Measurements from ENCODE around the gene STK39. TPM values are rescaled to one million over a fixed set of nuclear protein-coding genes. Genes with fewer than 3 reads are reported as not detected.

The STK39 gene
- polyA plus RNA-seq, 4 donors, result 19.0 to 68.7 (median 41.3) TPM

DNA sequence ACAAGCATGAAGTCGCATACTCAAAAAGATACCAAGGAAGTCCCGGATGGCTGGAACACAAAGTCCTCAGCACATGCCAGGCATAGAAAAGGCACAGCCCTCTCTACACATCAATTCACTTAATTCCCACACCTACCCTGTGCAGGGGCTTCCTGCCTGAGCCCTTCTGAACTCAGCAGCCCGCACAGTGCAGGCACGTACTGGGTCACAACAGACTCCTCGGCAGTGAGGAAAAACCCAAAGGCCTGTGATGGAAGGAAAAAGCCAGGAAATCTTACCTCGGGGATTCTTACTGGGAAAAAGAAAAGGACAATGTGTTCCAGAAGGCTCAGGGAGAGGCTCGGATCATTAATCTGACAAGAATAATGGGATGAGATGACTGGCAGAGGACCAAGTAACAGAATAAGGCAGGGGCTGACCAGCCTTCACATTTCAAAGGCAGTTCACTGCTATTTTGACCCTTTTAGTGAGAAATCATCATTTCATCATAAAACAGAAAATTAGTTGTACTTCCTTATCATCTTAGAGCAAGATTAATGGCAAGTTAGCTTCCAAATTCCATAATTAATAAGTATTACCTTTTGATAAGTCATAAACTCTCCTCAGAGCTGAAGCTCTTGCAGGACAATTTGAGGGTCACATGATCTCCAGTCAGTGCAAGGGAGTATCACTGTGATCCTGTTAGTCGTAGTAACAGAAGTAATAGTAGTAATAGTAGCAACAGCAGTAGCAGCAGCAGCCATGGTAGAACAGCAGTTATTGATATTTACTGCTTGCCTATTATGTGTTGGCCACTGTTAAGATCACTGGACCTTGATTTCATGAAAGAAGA, 87.4 kb downstream of the STK39 start:
- DNase-seq, result no peak
- peaks cover 0 to 4% (median 0%) of the 10 kb centered on the region in 3 donors for H3K4me1 ChIP-seq (ENCODE audit: control insufficient read depth in 3 of 3, insufficient read depth in 2 of 3, low read depth in 1 of 3, low read length in 2 of 3)
- H3K4me3 ChIP-seq (ENCODE audit: low read depth in 1 of 3, low read length in 3 of 3), result no peak overlapping the region
- 80 to 91% (median 89%) methylated on average over 8 of the region's 8 CpGs for WGBS, 3 donors
- H3K27me3 ChIP-seq (ENCODE audit: control insufficient read depth in 3 of 3, insufficient read depth in 3 of 3, low read length in 3 of 3), result no peaks in the 10 kb centered on the region
- no peaks in the 10 kb centered on the region for H3K9me3 ChIP-seq (ENCODE audit: control insufficient read depth in 2 of 2, insufficient read depth in 1 of 2, low read depth in 1 of 2, low read length in 1 of 2)
- H3K27ac ChIP-seq (ENCODE audit: low read depth in 1 of 3, low read length in 2 of 3), result no peak overlapping the region
- FAIRE-seq, result no peak
- H3K36me3 ChIP-seq (ENCODE audit: control insufficient read depth in 3 of 3, insufficient read depth in 2 of 3, low read depth in 1 of 3, low read length in 3 of 3), result peaks cover 2 to 5% (median 3%) of the 10 kb centered on the region in 3 donors

GRCh38 chr2:168158586-168158985, 88.8 kb downstream of the STK39 start:
- H3K9me3 ChIP-seq (ENCODE audit: control insufficient read depth in 2 of 2, insufficient read depth in 1 of 2, low read depth in 1 of 2, low read length in 1 of 2), result no peaks in the 10 kb centered on the region
- DNase-seq, result no peak
- no peaks in the 10 kb centered on the region for H3K27me3 ChIP-seq (ENCODE audit: control insufficient read depth in 3 of 3, insufficient read depth in 3 of 3, low read length in 3 of 3)
- no peak overlapping the region for H3K4me3 ChIP-seq (ENCODE audit: low read depth in 1 of 3, low read length in 3 of 3)
- WGBS, 3 donors, result 88 to 91% (median 89%) methylated on average over 3 of the region's 3 CpGs
- H3K36me3 ChIP-seq (ENCODE audit: control insufficient read depth in 3 of 3, insufficient read depth in 2 of 3, low read depth in 1 of 3, low read length in 3 of 3), result peaks cover 3 to 6% (median 5%) of the 10 kb centered on the region in 3 donors
- FAIRE-seq, result no peak
- peaks cover 0 to 4% (median 0%) of the 10 kb centered on the region in 3 donors for H3K4me1 ChIP-seq (ENCODE audit: control insufficient read depth in 3 of 3, insufficient read depth in 2 of 3, low read depth in 1 of 3, low read length in 2 of 3)
- no peak overlapping the region for H3K27ac ChIP-seq (ENCODE audit: low read depth in 1 of 3, low read length in 2 of 3)

DNA sequence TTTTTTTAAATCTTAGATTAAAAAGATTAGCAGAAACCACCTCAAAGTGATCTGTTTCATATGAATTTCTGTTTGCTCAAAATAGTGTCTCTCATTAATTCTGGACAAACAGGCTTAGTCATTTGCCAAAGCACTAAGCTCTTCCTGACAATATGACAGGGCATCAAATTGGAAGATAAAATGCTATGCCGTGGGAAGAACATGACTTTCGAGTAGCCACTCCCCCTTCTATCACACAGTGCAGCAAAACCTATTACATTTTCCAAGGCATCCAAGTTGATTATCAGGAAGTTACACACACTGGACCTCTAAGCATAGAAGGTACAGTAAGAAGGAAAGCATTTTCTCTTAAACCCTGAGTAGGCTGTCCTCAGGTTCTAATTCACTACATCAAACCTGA, 89.5 kb downstream of the STK39 start:
- H3K4me1 ChIP-seq (ENCODE audit: control insufficient read depth in 3 of 3, insufficient read depth in 2 of 3, low read depth in 1 of 3, low read length in 2 of 3), result peaks cover 0 to 4% (median 0%) of the 10 kb centered on the region in 3 donors
- FAIRE-seq (no peak), DNase-seq (no peak)
- no peak overlapping the region for H3K27ac ChIP-seq (ENCODE audit: low read depth in 1 of 3, low read length in 2 of 3)
- WGBS, 3 donors, result 75 to 80% (median 77%) methylated on average over 2 of the region's 2 CpGs
- no peak overlapping the region for H3K4me3 ChIP-seq (ENCODE audit: low read depth in 1 of 3, low read length in 3 of 3)
- peaks cover 3 to 7% (median 5%) of the 10 kb centered on the region in 3 donors for H3K36me3 ChIP-seq (ENCODE audit: control insufficient read depth in 3 of 3, insufficient read depth in 2 of 3, low read depth in 1 of 3, low read length in 3 of 3)
- no peaks in the 10 kb centered on the region for H3K27me3 ChIP-seq (ENCODE audit: control insufficient read depth in 3 of 3, insufficient read depth in 3 of 3, low read length in 3 of 3)
- no peaks in the 10 kb centered on the region for H3K9me3 ChIP-seq (ENCODE audit: control insufficient read depth in 2 of 2, insufficient read depth in 1 of 2, low read depth in 1 of 2, low read length in 1 of 2)

GRCh38 chr2:168157070-168157469, 90.3 kb downstream of the STK39 start:
- Histone ChIP-seq H3K27ac (ENCODE audit: low read depth in 1 of 3, low read length in 2 of 3) (peak overlapping the region in 2 of 3 donors; percentile 11 to 24), H3K9me3 (ENCODE audit: control insufficient read depth in 2 of 2, insufficient read depth in 1 of 2, low read depth in 1 of 2, low read length in 1 of 2) (no peaks in the 10 kb centered on the region), H3K4me1 (ENCODE audit: control insufficient read depth in 3 of 3, insufficient read depth in 2 of 3, low read depth in 1 of 3, low read length in 2 of 3) (peaks cover 0 to 4% (median 0%) of the 10 kb centered on the region in 3 donors), H3K36me3 (ENCODE audit: control insufficient read depth in 3 of 3, insufficient read depth in 2 of 3, low read depth in 1 of 3, low read length in 3 of 3) (peaks cover 3 to 7% (median 5%) of the 10 kb centered on the region in 3 donors), H3K4me3 (ENCODE audit: low read depth in 1 of 3, low read length in 3 of 3) (no peak overlapping the region), H3K27me3 (ENCODE audit: control insufficient read depth in 3 of 3, insufficient read depth in 3 of 3, low read length in 3 of 3) (no peaks in the 10 kb centered on the region)
- no peak for DNase-seq
- 83 to 88% (median 85%) methylated on average over 3 of the region's 3 CpGs for WGBS, 3 donors
- FAIRE-seq, result no peak

- Histone ChIP-seq H3K27me3 (ENCODE audit: control insufficient read depth in 3 of 3, insufficient read depth in 3 of 3, low read length in 3 of 3) (no peaks in the 10 kb centered on the region), H3K27ac (ENCODE audit: low read depth in 1 of 3, low read length in 2 of 3) (peak overlapping the region in 2 of 3 donors; percentile 11 to 24), H3K4me1 (ENCODE audit: control insufficient read depth in 3 of 3, insufficient read depth in 2 of 3, low read depth in 1 of 3, low read length in 2 of 3) (peaks cover 0 to 4% (median 0%) of the 10 kb centered on the region in 3 donors), H3K9me3 (ENCODE audit: control insufficient read depth in 2 of 2, insufficient read depth in 1 of 2, low read depth in 1 of 2, low read length in 1 of 2) (no peaks in the 10 kb centered on the region), H3K36me3 (ENCODE audit: control insufficient read depth in 3 of 3, insufficient read depth in 2 of 3, low read depth in 1 of 3, low read length in 3 of 3) (peaks cover 3 to 7% (median 5%) of the 10 kb centered on the region in 3 donors), H3K4me3 (ENCODE audit: low read depth in 1 of 3, low read length in 3 of 3) (no peak overlapping the region)
- WGBS, 3 donors, result 30 to 46% (median 31%) methylated on average over 5 of the region's 5 CpGs
- FAIRE-seq, result no peak
- peak; percentile 51 to 53 for DNase-seq
These were observed 90.7 kb downstream of the STK39 start for GRCh38 chr2:168156661-168157060.

GRCh38 chr2:168155680-168156079, 91.7 kb downstream of the STK39 start:
- Histone ChIP-seq H3K9me3 (ENCODE audit: control insufficient read depth in 2 of 2, insufficient read depth in 1 of 2, low read depth in 1 of 2, low read length in 1 of 2) (no peaks in the 10 kb centered on the region), H3K36me3 (ENCODE audit: control insufficient read depth in 3 of 3, insufficient read depth in 2 of 3, low read depth in 1 of 3, low read length in 3 of 3) (peaks cover 3 to 7% (median 3%) of the 10 kb centered on the region in 3 donors), H3K4me3 (ENCODE audit: low read depth in 1 of 3, low read length in 3 of 3) (no peak overlapping the region), H3K27me3 (ENCODE audit: control insufficient read depth in 3 of 3, insufficient read depth in 3 of 3, low read length in 3 of 3) (no peaks in the 10 kb centered on the region), H3K4me1 (ENCODE audit: control insufficient read depth in 3 of 3, insufficient read depth in 2 of 3, low read depth in 1 of 3, low read length in 2 of 3) (peaks cover 0 to 6% (median 2%) of the 10 kb centered on the region in 3 donors), H3K27ac (ENCODE audit: low read depth in 1 of 3, low read length in 2 of 3) (no peak overlapping the region)
- FAIRE-seq, result no peak
- DNase-seq, result no peak
- WGBS, 3 donors, result 89 to 96% (median 89%) methylated on average over 2 of the region's 2 CpGs

GRCh38 chr2:168155046-168155445, 92.3 kb downstream of the STK39 start:
- DNase-seq, result no peak
- no peak for FAIRE-seq

DNA sequence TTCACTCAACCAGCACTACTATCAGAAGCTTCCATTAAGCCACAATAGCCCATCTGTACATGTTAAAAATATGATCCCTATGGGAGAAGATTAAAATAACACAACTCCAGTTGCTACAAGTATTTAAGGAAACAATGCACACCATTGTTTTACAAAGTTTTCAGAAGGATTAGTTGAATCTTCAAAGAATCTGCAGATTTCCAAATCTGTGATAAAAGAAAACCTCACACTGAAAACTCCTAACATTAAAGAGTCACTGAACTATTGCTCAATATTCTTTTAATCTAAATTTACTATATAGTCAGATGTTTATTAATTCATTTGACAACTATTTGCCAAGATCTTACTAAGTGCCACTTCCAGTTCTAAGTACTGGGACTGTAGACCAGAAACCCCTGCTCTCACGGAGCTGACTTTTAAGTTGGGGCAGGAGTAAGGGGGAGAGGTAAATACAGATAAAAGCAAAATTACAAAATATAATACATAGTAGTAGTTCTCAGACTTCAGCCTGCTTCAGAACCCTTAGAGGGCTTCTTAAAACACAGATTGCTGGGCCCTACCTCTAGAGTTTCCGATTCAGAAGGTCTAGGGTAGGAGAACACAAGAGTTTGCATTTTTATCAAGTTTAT, 94.4 kb downstream of the STK39 start:
- Histone ChIP-seq H3K9me3 (ENCODE audit: control insufficient read depth in 2 of 2, insufficient read depth in 1 of 2, low read depth in 1 of 2, low read length in 1 of 2) (no peaks in the 10 kb centered on the region), H3K36me3 (ENCODE audit: control insufficient read depth in 3 of 3, insufficient read depth in 2 of 3, low read depth in 1 of 3, low read length in 3 of 3) (peaks cover 0 to 7% (median 5%) of the 10 kb centered on the region in 3 donors), H3K4me1 (ENCODE audit: control insufficient read depth in 3 of 3, insufficient read depth in 2 of 3, low read depth in 1 of 3, low read length in 2 of 3) (peaks cover 6 to 7% (median 7%) of the 10 kb centered on the region in 3 donors), H3K27ac (ENCODE audit: low read depth in 1 of 3, low read length in 2 of 3) (no peak overlapping the region), H3K4me3 (ENCODE audit: low read depth in 1 of 3, low read length in 3 of 3) (no peak overlapping the region), H3K27me3 (ENCODE audit: control insufficient read depth in 3 of 3, insufficient read depth in 3 of 3, low read length in 3 of 3) (no peaks in the 10 kb centered on the region)
- FAIRE-seq (no peak), DNase-seq (no peak)
- WGBS, 3 donors, result 96 to 98% (median 98%) methylated on average over 2 of the region's 2 CpGs

More at GRCh38 chr2:168155046-168155445, 92.3 kb downstream of the STK39 start:
- Histone ChIP-seq H3K36me3 (ENCODE audit: control insufficient read depth in 3 of 3, insufficient read depth in 2 of 3, low read depth in 1 of 3, low read length in 3 of 3) (peaks cover 3 to 7% (median 3%) of the 10 kb centered on the region in 3 donors), H3K27me3 (ENCODE audit: control insufficient read depth in 3 of 3, insufficient read depth in 3 of 3, low read length in 3 of 3) (no peaks in the 10 kb centered on the region), H3K27ac (ENCODE audit: low read depth in 1 of 3, low read length in 2 of 3) (no peak overlapping the region), H3K4me3 (ENCODE audit: low read depth in 1 of 3, low read length in 3 of 3) (no peak overlapping the region), H3K9me3 (ENCODE audit: control insufficient read depth in 2 of 2, insufficient read depth in 1 of 2, low read depth in 1 of 2, low read length in 1 of 2) (no peaks in the 10 kb centered on the region), H3K4me1 (ENCODE audit: control insufficient read depth in 3 of 3, insufficient read depth in 2 of 3, low read depth in 1 of 3, low read length in 2 of 3) (peaks cover 0 to 7% (median 3%) of the 10 kb centered on the region in 3 donors)
- 70 to 81% (median 73%) methylated on average over 3 of the region's 3 CpGs for WGBS, 3 donors
